HUDEP-2 (cell line): ENCODE data around the gene BCAR3.
A peak's percentile ranks its signal among the peaks of the same experiment; 100 is the strongest.

Source experiments
- DNase-seq, 76 experiments: peaks; one replicate each; lab custom pipeline; 2025; ENCODE audit not compliant: unreplicated experiment in 76 of 76; lab: John Stamatoyannopoulos, UW

Gene BCAR3

DNA sequence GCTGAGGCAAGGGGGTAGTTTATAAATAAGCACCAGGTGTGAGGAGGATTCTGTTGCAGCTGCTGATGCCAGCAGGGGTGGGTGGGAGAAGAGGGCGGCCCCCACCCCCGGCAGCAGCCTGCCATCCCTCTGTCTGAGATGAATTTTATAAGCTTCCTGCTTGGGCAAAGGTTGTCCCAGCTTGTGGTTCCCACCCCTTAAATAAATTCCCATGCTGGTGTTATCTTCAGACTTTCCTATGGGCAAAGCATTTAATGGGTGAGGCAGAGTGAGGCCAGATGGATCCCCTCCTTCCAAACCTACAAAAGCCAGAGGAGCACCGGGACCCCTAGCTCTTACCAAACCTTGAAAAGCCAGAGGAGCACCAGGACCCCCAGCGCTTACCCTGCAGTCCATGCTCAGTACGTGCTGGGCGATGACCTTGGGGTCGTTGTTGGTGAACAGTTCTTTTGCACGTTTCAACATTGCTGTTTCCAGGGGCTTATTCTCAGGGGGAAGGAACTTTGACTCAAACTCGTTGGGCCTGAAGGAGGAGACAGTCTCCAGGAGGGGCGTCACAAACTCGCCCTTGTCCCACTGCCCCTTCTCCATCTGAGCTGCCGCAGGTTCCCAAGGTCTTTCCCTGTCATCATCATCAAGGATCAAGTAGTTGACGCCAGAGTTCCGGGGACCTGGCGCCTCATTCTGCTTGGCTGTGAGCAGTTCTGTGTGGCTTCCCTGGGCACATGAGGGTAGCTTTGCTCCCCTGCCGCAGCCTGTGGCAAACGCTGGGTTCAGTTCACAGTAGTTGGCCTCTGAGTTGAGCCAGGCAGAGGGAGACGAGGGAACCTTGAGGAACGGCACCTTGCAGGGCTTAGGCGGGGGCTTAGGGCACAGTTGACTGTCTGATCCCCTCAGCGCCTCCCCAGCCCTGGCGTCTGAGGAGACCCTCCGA lies 99.5 kb downstream of the BCAR3 start:
- DNase-seq: no peak

DNA sequence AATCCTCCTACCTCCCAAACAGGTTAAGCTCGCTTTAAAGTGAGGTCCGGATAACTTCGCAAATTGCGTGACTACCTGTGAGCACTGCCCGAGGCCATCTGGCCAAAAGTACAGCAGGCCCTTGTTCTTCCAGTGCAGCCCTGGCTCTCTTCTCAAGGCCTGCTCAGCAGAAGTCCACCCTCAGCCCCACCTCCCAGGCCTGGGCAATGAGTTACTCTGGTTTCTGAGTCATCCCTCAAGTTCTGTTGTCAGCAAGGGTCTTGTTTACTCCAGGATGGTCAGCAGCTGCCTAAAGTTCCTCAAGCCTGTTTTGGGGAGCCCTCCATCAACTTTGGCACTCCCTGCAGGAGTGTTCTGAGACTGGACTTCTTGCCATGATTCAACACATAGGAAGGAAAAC lies 101.7 kb downstream of the BCAR3 start:
- no peak for DNase-seq

DNA sequence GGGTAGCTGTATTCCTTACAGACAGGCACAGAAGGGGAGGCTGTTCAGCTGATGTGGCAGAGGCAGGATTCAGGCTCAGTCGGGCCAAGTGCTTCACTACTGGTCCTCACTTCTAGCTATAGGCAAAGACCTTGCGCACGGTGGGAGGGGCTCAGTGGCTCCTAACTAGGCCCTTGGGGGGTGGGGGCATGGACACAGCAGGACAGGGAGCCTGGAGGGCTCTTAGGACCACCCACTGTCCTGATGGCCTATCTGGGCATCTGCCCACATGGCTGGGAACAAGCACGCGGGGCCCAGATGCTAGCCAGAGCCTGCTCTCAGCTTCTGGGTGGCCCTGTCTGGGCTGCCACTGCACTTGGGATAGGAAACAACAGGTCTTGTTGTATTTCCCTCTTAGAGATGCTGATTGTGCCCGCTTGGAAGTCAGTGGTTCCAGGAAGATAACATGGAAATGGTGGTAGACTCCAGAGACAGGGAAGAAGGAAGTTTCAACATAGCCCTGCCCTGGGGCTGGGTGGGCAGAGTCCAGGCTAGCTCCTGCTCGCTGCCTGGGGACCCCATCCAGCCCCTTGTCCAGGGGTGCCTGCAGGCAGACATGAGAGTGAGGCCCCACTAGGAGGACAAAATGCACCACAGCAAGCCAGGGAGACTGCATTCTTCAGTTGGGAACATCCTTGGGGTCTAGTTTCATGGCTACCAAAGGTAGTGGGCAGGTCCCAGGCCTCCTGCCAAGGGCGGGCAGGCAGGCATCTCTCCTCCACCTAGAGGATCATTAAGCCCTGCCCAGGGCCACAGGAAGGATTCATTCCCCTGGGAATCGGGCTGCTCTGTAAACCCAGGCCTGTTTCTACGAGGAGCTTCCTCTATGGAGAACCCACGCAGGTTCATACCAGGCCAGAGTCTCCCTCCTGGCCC lies 102.5 kb downstream of the BCAR3 start:
- DNase-seq: no peak

DNA sequence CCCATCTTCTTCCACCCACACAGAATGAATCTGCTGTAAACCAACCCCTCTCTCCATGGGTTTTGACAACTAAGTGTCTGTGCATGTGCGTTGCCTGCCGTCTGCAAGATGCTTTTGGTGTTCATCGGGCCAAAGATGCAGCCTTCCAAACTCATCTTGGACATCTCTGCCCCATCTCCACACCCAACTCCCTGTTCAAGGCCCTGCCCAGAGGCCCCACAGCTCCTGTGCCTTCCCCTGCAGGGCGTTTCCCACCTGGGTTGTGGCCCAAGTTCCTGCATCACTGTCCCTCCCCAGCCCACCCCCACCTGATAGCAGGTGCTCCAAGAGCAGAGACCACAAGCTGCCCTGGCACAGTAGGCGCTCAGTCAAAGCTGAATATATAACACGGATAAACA lies 103.2 kb downstream of the BCAR3 start:
- DNase-seq: no peak

DNA sequence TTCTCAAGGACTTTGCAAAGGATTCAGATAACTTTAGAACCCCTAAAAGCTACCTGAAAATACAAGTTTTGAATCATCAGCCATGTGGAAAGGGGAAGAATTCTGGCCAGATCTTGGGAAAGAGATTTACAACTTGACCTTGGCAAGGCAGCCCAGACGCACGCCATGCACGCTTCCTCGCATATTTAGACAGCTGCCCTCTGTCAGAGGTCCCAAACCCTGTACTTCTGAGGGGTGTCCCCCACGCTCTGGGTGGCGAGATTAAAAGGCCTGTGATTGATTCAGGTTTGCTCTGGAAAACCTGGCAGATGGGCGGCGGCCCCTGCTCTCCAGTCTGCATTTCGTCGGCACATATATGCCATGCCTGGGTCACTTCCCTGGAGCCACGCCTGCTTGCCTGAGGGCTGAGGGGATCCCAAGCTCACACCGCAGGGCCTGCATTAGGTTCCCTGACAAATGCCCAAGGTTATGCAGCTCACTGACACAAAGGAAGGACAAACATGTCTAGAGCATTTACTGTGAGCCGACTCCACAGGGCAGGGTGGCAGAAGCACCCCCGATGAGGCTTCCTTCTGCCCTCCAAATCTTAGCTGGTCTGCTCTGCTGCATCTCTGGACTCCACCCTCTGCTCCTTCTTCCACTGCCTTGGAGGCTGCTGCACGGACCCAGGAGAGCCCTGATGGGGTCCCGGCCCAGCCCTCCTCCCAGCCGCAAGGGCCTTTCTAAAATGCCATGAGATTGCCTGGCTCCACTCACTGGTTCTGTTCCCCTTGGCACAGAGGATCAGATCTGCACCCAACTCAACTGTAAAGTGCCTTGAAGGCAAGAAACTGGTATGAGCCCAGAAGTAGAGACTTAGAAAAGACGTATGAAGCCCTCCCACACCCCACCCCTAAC lies 103.9 kb downstream of the BCAR3 start:
- DNase-seq: peak in 1 of 76 experiments; percentile 7

DNA sequence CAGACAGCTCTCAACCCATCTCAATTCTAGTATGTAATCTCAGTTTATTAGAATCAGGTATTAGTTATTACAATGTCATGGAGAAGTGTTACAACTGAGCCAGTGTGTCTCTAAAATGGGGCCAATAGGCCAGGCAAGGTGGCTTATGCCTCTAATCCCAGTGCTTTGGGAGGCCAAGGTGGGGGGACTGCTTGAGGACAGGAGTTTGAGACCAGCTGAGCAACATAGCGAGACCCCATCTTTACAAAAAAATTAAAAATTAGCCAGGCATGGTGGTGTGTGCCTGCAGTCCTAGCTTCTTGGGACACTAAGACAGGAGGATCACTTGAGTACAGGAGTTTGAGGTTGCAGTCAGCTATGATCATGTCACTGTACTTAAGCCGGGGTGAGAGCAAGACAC lies 104.9 kb downstream of the BCAR3 start:
- DNase-seq: no peak

DNA sequence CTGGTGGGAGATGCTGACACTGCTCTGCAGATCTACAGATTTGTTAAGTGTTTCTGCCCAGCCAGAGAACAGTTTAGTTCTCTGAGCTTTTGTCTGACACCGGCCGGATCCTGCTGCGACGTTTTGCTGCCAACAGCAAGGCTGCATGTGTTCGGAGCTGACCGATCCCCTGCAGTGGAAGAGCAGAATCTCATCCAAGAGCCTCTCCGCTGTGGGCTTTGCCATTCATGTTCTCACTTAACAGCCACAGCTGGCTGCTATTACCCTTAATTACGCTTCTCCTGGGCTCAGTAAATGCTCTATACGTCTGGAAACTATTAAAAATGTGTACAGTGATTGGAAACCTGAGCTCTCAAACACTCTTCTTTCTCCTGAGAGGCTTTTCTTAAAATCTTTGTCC lies 105.3 kb downstream of the BCAR3 start:
- no peak for DNase-seq

DNA sequence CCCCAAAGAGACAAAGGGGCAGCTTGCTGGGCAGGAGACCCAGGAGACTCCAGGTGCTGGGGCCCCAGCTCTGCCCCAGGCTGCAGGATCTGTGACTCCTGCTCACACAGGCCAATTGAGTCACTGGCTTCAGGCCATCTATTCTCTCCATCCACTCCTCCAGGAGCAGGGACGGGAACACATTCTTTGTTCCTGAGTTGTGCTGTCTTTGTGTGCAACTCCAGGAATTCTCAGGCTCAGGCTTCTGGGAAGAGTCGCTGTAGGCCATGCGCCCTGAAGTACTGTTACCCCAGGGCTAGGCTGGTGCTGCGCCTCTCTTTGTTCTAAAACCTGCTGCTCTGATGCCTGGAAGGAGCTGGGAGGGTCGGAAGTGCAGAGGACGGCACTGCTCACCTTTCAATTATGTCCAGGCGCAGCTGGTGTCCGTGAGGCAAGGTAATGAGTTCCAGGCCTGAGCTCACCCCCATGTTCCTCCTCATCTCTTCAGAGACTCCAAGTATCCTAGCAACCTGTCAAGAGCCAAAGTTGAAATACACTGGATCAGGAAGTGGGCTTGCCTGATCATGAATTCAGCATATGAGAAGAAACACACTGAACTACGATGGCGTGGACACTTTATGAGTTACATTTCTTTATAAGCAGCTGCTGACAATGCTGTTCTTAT lies 105.9 kb downstream of the BCAR3 start:
- no peak for DNase-seq

DNA sequence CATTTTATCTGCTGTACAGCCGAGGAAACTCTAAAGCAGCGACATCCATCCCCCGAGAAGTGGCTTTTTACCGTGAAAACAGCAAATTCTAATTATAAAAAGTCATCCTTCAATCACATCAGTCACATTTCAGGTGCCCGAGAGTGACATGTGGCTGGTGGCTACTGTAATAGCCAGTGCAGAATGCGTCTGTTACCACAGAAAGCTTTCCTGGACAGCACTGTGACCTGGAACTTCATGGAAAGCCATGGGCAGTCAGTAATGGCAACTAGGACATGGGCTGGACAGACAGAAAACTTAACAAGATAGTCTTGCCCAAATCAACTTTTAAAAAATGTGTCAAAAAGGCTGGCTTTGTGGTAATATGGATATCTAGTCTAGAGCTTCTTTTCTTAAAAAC lies 106.6 kb downstream of the BCAR3 start:
- no peak for DNase-seq

DNA sequence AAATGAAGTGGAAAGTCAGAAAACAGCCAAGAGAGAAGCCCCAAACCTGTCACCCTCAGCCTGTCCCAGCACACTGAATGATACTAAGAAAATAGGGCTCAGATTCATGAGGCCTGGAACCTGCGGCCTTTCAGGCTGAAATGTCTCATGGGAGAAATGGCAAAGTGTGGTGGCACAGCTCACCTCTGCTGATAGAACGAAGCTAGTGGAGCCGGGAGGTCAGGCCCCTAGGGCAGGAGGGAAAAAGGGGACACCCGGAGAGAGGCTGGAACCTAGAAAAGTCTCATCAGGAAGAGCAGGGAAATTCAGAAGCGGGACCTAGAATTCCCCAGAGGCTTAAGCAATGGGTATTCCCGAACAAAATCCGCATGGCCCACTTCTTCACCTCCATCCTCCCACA lies 107.1 kb downstream of the BCAR3 start:
- no peak for DNase-seq

DNA sequence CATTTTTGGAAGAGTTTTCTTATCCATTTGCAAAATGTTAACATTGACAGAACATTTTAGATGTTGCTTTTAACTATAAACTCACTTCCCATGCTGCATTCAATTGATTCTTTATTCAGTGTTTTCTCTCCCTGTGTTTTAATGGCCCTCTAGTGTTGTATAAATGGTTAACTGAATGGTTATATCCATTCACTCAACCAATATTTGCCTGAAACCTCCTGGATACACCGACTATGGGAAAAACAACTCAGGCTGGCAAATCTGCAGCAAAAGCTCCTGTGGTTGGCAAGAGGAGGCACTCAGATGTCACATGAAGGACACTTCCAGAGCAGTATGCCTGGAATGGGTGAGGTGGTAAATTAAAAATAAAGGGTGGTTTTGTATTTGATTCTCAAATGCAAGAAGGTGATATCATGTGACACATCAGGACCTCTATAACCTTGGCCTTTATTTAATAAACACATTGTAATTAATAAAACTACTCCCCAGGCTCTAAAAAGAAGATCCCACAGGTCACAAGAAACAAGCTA lies 107.6 kb downstream of the BCAR3 start:
- no peak for DNase-seq

DNA sequence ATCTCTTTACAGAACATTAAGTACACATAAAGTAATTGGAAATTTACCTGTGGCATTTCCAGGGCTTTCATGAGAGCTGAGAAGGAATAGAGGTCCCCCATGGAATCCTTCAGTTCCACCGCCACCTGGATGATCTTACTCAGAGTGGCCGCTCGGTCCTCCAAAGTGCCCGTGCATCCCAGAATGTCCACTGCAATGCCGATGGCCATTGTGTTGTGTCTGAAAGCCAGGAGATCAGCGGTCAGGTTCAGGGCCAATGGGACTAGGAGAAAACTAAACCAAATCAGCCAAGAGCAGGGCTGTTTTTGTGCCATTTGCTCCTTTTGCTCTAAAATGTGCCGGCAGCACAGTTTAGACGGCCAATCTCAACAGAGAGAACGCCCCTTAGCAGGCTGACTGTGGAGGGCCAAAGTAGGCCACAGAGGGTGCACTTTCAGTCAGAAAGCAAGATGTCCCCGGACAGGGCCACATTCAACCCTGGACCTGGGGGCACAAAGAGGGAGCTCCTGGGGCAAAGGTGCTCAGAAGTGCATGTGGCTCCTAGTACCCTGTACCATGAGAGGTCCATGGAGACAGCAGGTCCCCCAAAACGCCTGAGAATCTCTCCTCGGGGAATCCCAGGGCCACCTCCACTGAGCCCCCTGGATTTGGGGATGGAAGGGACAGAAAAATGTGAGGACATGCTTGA lies 109.9 kb downstream of the BCAR3 start:
- DNase-seq: no peak

DNA sequence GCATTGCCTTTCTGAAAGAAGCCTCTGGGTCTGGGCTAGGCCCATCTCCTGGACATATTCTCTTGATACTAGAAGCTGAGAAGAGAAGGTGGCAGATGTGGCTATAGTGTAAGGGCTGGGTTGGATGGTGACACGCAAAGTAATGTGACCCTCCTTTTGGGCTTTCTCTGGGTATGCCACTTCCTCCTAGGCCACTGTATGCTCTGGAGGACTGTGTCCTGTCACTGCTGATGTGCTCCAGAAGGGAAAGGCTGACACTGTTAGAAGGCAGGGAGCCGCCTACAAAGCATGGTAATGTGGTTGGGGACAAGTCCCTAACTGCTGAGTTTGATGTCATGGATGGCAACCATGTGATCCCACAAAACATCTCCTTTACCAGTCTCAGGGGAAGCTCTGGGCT lies 112.1 kb downstream of the BCAR3 start:
- no peak for DNase-seq

DNA sequence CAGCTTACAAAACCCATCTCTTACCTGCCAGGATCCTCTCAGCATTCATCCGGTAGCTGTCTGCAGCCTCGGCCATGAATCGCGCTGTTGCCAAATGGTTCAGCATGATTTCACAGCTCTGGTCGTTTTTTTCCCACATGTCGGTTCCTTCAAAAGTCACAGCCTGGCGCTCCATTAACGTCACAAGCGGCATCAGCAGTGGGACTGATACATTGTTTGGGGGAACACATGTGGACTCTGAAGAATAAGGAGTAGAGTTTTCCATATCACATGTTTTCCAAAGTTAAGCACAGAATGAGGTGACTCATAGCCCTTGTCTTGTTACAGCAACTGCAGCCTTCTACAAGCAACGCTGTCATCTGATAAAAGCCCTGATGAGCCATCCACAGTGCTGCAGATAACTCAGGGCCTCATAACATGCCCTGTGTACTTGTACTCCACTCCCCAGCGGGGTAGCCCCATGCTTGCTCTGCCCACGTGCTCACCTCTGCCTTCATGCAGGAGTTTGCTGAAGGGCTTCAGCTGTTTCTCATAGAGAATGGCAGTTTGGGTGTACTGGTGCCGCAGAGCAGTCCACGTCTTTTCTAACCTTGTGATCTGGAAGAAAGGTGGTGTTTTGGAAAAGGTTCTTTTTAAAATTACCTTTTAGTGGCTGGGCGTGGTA lies 114.2 kb downstream of the BCAR3 start:
- peak in 74 of 76 experiments; percentile 7 to 95 (median 82) for DNase-seq

DNA sequence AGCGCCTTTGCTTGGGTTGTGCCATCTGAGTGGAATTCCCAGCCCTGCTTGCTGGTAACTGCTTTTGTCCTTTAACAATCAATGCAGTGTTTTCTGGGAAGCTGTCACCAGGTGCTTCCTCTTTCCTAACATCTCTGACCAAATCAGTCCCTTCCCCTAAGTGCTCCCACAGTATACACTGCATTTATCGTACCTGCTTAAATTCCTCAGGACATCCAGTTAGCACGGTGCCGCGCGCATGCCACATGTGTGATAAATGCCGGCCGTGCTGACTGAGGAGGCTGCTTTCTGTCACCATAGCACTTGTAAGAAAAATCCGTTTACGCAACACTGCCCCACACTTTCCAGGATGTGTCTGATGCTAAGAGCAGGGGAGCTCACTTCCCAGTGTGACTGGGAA lies 115.4 kb downstream of the BCAR3 start:
- no peak for DNase-seq

DNA sequence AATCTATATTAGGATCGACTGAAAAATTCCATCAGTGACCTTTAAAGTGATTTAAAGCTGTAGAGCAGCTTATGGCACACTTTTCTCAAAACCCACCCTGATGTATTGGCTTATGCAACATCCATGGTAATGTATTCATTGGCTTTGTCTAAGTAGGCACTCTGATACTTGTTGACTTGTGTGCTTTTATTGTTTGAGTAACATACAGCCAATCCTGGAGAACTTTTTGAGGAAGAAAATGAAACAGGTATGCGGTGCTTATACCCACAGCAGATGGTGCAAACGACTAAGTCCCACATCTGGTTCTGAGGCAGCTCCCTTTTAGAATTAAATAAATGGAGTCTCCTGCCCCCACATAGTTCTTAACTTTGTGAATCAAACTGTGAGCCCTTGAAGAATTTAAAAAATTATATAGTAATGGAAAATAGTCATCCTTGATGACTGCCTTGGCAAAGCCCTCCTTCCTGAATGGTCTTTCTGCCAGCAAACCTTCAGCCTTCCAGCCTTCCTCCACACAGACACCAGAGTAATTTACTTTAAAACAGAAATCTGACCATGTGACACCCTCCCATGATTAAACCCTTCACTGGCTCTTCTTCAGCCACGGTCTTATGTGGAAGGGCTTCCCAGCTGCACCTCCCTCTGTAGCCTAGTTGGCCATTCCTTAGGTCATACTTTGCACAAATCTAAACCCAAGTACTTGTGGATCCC lies 116.0 kb downstream of the BCAR3 start:
- no peak for DNase-seq

DNA sequence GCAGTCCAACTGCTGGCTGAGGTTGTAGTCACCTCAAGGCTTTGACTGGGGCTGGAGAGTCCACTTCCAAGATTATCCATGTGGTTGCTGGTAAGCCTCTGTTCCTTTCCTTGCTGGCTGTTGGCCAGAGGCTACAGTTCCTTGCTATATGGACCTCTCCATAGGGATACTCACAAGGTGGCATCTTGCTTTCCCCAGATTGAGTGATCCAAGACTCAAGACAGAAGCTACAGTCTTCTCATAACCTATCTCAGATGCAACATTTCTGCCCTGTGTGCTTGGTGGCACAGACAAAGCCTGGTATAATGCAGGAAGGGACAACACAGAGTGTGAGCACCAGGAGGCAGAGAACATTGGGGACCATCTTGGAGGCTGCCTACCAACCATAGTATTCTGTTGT lies 121.9 kb downstream of the BCAR3 start:
- no peak for DNase-seq

DNA sequence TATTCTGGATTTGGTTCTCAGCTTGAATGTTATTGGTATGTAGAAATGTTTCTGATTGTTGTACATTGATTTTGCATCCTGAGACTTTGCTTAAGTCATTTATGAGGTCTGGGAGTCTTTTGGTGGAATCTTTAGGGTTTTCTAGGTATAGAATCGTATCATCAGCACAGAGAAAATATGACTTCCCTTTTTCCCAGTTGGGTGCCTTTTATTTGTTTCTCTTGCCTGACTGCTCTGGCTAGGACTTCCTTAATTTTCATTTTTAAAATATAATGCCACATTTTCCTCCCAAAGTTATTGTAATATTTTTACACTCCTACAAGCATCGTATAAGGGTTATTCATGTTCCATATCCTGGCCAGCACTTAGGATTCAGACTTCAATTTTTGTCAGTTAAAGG lies 122.6 kb downstream of the BCAR3 start:
- DNase-seq: no peak
